Measurements from ENCODE around the gene AJUBA.

Gene AJUBA

GRCh38 chr14:22929961-22930364, 52.4 kb downstream of the AJUBA start:
- no peak for DNase-seq

GRCh38 chr14:22929104-22929960, 53.0 kb downstream of the AJUBA start, which contains the start of gene PRMT5:
Gene PRMT5 (minus strand): TSS chr14:22929376. CDS start chr14:22929361, 15 bp downstream.
- peak; percentile 100 for DNase-seq

GRCh38 chr14:22928237-22929103, 53.9 kb downstream of the AJUBA start:
- DNase-seq, result no peak

GRCh38 chr14:22926316-22926715, 56.0 kb downstream of the AJUBA start:
- no peak for DNase-seq

- no peak for DNase-seq
Observed at GRCh38 chr14:22925513-22925912, 56.8 kb downstream of the AJUBA start.

GRCh38 chr14:22923746-22924145, 58.6 kb downstream of the AJUBA start:
- no peak for DNase-seq

- no peak for DNase-seq
Observed at GRCh38 chr14:22922294-22922693, 60.1 kb downstream of the AJUBA start.

Measured in MV-4-11 (cell line).